RKO (cell line): Measurements from ENCODE around the gene GRM4.

Experiments
- DNase-seq: peaks from one replicate; pipeline ENCODE4 v3.0.0-alpha.2; 2016; ENCODE audit warnings: low spot score

The GRM4 gene

DNA sequence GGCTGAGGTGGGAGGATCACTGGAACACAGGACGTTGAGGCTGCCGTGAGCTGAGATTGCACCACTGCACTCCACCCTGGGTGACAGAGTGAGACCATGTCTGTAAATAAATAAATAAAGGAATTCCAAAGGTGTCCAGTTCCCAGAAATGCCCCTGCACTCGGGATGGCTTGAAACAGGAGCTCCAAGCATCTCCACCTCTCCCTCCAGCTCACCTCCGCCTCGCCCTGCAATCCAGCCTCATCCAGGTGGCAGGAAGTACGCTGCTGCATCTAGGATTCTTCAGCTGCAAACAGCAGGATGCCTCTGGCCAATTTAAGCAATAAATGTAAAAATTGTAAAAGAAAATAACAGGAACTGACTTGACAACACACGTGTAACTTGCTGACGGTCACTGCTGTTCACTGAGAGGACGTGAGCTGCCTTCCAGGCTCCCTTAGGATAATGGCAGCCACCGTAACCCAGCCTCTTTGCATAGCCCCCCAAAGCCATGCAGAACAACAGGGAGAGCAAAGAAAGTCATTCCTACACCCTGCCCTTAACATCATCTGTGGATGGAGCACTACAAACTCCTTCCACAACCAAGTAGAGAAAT is 11.4 kb upstream of the GRM4 start:
- DNase-seq: no peak

DNA sequence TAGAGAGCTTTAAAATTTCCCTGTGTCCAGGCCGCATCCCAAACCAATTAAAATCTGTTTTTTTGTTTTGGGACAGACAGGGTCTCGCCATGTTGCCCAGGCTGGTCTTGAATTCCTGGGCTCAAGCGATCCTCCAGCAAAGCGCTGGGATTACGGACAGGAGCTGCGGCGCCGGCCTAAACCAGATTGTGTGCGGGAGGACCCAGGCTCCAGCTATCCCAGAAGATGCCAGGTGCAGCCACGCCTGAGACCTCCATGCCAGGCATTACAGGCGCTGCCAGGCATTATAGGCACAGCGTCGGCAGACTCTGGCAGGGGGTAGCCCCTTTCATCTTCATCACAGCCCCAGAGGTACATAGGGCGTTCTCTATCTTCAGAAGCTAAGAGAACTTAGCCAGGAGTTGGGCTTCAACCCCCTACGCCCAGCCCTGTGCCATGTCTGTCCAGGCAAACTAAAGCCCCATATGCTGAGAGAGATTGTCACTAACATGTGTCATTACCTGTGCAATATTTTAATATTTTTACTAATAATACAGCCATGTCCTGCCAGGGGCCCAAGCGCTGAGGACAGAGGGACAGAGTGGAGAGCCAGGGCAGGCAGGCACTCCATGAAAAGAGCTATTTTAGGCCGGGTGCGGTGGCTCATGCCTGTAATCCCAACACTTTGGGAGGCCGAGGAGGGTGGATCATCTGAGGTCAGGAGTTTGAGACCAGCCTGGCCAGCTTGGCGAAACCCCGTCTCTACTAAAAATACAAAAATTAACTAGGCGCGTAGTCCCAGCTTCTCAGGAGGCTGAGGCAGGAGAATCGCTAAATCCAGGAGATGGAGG is 9.8 kb upstream of the GRM4 start:
- no peak for DNase-seq

DNA sequence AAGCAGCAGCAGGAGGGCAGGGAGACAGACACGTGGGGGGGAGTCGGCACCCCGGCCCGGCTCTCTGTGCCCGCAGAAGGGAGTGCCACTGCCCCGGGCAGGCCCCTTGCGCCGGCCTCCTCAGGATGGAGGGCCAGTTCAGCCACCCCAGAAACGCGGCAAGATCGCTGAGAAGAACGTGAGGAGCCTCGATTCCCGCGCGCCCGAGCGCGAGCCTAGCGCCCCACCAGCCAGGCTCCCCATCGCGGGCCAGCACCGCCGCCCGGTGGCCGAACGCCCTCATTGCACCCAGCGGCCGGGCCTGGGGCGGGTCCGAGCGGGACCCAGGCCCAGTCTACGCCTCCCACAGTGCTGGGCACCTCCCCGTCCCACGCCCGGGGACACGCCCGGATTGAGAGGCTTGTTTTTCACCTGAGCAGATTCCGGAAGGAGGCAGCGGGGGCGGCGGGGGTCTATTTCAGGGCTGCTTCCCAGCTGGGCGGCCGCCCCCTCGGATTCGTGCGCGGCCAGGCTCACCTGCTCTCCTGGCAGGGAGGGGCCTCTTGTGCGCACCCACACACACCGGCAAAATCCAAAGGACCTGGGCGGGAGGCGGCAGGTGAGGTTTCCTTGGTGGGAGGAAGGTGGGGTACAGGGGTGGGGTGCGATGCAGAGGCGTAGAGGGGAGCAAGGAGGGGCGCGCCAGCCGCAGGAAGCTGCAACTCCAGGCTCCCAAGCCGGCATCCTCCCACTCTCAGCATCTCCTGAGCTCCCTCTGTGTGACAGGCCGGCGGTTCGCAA is 9.0 kb upstream of the GRM4 start:
- peak; percentile 45 for DNase-seq

DNA sequence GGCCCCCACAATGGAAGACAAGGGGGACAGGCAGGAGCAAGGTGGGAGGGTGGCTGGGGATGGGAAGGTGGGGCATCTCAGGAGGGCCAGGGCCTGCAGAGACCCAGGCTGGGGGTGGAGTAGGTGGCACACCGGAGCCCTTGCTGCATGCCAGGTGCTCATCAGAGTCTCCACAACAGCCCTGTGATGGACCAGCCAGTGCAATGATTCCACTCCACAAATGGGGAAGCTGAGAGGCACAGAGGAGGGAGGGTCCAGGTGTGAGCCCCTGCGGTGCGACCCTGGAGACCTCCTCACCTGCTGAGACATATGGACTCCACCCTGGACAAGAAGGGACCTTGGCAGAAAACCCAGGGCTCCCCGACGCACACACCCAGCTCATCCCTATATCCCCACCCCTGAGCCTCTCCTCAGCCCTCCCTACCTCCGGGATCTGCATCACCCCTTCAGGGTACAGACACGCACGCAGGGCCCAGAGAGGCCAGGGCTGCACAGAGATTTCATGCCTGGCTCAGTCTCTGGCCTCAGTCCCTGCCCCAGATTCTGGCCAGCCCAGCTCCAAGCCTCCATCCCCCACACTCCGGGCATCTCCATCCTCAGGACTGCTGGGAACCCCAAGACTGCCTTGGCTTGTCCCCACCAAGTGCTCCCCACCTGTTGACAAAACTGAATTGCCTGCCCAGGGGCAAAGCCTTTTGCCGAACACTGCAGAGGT is 7.1 kb upstream of the GRM4 start:
- no peak for DNase-seq

DNA sequence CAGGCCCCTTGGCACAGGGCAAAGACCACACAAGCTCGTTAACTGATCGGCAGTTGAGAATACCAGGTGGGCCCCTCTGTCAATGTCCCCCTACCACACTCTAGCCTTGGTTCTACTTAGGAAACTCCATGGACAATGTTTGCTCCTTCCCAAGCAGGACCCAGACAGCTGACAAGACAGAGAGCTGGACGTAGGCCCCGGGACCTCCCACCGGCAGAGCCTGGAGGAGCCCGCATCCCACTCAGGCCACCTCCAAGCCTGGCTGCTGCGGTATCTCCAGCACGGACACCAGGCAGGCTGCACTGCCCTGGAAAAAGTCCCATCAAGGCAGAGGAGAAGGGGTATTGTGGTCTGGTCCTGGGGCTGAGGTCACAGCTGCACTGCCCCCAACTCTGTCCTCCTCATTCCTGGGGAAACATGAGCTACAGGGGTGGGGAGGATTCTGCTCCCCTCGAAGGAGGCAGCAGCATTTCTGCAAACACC is 6.2 kb upstream of the GRM4 start:
- DNase-seq: no peak

DNA sequence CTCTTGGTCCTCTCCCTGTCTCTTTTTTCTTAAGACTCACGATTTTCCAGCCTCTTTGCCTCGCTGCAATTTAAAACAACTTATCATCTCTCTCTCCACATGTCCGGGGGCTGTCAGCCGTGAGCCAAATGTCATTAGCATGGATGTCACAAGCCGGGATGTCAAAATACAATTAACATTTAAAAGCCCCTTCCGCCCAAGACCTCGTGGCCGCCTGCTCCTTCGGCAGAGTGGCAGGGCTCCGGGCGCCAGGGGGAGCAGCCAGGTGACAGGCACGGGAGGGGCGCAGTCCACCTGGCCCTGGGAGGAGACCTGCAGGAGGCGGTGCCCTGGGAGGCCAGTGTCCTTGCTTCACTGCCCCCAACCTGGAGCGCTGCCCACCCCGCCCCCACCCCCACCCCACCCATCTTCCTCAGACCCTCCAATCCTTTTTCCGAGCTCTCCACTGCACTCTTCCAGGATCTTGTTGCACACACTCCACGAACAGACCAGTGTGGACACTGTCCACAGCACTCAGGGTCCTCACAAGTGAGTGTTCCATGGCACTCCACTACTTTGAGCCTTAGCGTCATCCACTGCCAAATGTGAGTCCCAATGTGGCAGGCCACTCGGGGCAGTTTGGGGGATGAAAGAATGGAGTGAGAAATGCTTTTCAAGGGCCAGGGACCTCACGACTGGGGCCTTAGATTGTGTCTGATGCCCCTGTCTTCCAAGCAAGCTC is 5.6 kb upstream of the GRM4 start:
- no peak for DNase-seq

DNA sequence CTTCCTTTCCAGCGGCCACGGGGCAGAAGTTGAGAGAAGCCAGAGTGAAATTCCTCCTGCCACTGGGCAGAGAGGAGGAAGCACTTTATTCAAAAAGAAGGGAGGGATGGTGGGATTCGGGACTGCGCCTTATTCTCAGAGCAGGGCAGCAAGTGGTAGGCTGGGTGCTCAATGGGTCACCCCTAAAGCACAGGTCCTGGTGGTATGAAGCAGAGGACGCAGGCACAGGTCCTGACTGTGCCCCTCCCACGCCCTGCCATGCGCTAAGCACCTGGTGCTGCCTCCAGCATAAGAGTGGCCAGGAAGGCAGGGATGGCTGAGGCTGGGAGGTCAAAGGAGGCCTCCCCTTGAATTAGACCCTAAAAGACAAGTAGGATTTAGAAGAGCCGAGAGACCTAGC is 4.9 kb upstream of the GRM4 start:
- no peak for DNase-seq

DNA sequence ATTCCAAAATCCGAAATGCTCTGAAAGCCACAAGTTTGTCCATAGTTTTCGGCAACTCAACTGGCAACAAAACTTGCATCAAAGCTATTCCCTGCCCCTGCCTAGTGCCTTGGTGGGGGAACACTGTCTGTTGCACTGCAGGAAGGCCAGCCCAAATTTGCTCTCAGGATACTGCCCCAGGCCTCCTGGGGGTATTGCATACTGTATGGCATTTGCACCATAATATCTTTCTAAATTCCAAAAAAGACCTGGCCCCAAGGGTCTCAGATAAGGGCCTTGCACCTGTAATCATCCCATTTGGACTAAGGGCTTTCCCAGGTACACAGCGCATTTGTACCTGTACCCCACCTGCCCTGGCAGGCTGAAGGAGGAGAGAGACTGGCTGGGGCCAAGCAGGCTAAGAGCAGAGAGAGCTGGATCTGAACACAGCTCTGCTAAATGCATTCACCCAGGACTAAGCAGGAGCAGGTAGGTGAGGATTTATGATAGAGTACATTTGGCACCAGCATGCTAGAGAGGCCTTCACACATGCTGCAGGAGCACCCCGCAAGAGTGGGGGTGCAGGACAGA is 4.0 kb upstream of the GRM4 start:
- DNase-seq: no peak

DNA sequence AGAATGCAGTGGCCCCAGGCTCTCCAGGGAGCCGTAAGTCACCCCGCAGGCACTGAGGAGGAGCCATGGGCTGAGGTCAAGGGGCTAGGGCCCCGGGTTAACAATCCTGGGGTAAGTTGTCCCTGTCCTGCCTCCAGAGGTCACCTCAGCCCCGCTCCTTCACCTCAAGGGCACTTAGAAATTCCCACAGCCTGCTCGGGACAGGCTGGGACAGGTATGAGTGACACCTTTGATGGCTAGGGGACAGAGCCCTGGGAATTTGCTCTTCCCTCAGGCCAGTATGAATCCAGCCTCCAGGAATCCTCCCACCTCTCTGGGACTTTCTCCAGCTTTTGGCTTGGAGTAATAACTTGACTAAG is 3.5 kb upstream of the GRM4 start:
- no peak for DNase-seq

DNA sequence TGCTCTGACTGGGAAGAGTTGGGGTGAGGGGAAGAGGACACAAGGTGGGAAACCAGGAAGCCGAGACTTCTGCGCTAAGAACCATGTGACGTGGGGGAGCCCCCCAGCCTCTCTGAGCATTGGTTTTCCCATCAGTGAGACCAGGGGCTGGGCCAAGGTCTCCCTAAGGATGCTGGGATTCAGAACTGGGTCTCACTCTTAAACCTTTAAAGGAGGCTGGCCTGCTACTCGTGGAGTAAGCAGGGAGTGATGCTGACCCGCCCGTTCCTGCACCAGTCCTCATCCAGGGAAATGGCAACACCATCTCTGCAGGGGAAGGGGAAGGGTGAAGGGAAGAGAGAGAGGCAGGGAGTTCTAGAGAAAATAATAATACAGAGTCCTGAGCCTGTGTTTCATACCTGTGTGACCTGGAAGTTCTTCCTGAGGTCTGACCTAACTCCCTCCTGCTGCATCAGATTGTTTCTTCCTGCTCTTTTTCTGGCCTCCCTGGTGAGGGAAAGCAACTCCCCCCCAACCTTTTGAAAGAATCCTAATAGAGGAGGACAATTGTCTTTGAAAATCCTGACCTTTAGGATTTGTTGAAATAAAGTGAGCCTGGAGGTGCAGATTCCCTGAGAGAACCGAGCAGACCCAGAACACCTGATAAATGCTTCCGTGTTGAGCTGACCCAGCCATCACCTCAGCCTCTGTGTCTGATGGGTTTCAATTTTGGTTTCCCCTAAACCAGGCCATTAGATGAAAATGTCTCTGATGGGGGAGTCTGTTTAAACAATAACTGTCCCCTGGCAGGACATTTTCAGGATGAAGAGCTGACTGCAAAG is 3.0 kb upstream of the GRM4 start:
- DNase-seq: no peak

DNA sequence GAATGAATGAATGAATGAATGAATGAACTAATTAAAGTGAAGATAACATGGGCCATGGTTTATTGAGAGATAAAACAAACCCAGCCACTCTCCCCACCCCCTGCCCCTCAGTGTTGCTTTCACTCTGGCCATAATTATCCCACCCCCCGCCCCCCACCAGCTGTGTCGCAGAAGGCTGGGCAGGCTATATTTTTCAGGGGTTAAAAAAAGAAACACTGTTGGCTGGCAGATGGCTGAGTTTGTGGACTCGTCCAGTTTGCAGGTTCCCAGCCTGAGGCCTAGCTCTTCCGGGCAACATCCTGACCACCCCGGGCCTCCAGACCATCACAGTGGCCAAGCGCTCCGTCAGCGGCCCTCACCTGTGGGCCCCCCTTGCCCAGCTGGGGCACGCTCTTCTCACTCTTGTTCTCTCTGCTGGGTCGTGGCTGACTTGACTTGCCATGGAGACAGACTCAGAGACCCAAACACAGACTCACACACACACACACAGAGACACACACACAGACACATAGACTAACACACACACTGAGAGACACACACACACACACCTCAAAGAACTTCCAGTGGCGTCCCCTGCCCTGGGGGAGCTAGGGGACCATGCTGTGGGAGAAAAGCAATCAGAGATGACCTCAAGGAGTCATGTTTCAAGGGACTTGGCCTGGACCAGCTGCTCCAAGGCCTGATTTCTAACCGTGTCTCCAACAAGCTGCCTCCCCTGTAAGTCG is 2.2 kb upstream of the GRM4 start:
- DNase-seq: no peak

DNA sequence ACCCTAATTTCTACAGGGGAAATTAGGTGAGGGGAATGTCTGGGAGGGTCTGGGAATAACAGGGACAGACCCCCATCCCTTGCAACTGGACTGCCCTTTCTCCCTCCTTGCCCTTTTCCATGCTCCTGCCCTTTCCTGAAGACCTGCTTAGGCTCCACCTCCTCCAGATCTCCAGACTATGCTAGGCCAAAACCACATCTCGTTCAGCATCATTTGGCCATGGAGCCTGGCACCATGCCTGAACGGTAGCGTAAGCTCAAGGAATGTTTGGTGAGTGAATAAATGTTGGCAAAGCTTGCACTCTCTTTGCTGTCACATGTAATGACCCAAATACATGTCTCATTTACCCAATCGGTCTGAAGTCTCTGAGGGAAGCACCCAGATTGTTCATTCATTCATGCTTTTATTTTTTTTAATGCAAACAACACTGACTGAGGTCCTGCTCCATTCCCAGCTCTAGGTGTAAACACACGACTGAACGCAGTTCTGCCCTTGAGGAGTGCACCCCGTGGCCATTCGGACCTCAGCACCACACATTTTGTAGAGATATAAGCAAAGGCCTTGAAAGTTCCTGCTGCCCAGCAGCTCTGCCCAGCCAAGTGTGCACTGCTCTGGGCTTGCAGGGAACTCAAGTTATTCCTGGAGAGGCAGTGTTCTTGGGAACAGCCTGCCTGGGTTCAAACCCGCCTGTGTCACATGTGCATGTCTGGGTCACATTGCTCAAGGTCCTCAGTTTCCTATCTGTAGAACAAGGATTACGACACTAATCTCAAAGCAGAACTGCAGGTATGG is 1.1 kb upstream of the GRM4 start:
- no peak for DNase-seq

DNA sequence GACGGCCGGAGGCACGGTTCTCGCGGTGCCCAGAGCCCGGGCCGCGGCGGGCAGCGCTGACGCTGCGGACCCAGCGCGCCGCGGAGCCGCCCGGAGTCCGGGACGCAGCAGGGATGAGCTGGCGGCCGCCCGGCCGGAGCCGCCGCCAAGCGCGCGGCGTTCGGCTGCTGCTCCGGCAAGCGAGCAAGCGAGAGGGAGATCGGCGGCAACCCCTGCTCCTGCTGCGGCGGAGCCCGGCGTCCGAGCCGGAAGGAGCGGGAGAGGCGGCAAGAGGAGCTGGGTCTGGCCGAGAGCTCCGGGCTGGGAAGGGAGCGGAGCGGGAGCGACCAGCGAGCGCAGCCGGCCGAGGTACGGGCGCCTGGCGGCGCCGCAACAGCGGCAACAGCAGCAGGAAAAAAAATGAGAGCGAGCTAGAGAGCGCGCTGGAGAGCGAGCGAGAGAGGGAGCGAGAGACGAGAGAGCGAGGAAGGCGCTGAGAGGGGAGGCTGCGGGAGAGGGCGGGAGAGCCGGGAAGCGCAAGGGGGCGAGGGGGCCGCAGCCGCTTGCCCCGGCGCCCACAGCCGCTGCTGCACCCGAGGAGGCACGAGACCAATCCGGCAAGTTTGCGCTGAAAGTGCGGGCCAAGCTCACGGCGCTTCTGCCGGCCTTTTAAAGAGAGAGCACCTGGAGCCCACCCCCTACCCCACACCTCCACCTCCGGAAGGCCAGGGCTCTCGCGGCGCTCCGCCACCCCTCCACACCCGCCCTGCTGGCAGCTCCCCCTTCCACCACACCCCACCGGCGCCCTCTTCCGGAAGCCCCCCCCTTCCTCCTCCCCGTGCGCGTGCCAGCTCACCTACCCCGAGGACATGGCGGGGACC is 496 bp downstream of the GRM4 start:
- no peak for DNase-seq

DNA sequence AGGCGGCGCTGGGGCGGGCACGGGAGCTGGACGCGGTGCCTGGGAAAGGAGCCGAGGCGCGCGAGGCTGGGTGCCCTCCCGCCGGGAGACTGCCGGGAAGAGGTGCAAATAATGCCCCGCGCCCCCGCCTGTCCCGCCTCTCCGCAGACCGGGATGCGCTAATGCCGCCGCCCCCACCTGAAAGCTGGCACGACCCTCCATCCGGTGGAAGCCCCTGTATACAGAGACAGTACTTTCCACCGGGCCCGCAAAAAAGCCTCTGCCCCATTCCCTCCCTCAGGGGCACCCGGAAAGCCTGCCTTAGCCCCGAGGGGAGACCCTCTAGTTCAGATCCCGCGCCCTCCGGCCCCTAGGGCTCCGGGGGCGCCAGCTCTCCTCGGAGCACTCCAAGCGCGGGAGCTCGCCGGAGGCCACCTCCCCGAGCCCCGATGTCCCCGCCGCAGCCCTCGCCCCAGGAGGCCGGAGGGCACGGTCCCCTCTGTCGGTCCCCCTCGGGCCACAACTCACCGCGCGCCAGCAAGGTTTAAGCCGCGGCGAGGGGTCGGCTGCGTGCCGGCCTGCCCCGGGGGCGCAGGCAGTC is 1.2 kb downstream of the GRM4 start:
- DNase-seq: no peak

DNA sequence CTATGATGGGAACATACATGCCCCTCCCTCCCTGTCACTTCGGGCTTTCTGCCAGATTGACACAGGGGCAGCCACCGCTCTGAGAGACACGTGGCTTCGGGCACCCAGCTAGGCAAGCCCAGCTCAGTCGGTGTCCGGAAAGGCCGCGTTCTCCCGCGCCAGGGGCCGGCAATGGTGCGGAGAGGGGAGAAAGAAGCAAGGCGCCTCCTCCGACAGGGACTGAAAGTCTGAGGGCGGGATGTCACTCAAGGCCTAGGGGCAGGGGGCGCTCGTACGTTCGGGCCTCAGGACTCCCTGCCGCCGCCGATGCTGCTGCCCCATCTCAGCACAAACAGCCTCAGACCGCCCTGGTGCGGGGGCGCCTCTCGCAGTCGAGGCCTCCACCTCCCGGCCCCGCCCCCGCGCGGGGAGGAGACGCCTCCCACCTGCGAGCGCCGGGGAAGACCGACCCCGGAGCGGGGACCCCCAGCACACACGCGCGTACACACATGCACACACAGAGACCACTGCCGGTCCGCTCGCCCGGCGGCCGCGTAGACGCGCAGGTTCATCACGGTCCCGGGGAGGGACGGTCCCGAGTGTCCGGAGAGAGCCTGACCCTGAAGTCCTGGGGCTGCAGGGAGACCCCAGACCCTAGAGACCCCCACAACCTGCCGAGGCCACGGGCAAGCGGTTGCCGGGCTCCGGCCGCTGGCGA is 1.9 kb downstream of the GRM4 start:
- DNase-seq: no peak

DNA sequence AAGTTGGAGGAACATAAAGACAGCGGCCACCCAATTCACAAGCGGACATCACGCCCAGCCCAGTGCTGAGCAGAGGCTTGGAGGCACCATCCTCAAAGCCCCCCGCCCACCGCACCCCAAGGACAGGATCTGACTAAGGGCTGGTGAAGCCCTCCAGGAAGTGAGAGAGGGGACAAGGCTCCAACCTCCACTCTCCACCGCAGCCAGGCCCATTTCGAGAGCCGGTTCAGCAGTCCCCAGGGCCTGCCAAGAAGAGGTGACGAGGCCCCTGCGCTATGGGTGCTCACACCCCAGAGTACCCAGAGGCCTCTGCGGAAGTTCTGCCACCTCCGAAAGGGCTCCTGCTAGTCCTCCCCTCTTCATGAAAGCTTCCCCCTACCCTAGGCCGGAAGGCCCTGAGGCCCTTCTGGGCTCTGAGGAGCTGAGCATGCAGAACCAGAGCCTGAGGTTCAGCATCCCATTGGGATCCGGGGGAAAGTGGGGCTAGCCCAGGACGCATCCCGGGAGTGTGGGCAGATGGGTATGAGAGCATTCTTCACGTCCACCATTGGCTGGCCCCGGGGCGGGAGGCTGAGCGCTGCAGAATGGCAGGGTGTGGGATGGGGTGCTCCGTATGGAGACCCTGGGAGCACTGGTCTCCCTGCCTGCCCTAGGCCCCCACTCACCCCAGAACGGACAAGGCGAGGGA is 2.5 kb downstream of the GRM4 start:
- no peak for DNase-seq
